Measurements from ENCODE around the gene VWF. TPM values are rescaled to one million over a fixed set of nuclear protein-coding genes. Genes with fewer than 3 reads are reported as not detected.

The VWF gene
- total and polyA plus RNA-seq, 2 of the 13 experiments (the other 11 are each of a cell fraction or from before 2014, with no cell fraction given), result 0.20 to 0.25 TPM

- TF ChIP-seq IKZF1 (IDR thresholded peaks at IDR 0.05) (no peak), MLLT10 (CRISPR knock-in tag; IDR thresholded peaks at IDR 0.05) (no peak), LCORL (IDR thresholded peaks at IDR 0.05) (no peak), LCORL (CRISPR knock-in tag; IDR thresholded peaks at IDR 0.05) (peak; percentile 59; the same call in 1 of the 2 replicates), ZNF687 (CRISPR knock-in tag; IDR thresholded peaks at IDR 0.05) (peak; percentile 24), TBX2 (CRISPR knock-in tag; IDR thresholded peaks at IDR 0.05; ENCODE audit: borderline replicate concordance) (0 out of 2 replicates have a peak, but pooled peaks have one; percentile 26), IKZF5 (CRISPR knock-in tag; IDR thresholded peaks at IDR 0.05) (no peak), ZNF75D (CRISPR knock-in tag; IDR thresholded peaks at IDR 0.05; ENCODE audit: borderline replicate concordance) (0 out of 2 replicates have a peak, but pooled peaks have one; percentile 28)
These were observed 64.5 kb downstream of the VWF start (continued) for GRCh38 chr12:6059860-6060565.

All from HepG2 (cell line).